ENCODE results near the gene NIPAL1.
A peak's percentile ranks its signal among the peaks of the same experiment; 100 is the strongest.

The NIPAL1 gene

GRCh38 chr4:48035952-48036351 is 19.4 kb downstream of the NIPAL1 start:
- Histone ChIP-seq H3K27ac (ENCODE audit: low read depth in 2 of 2, low read length in 2 of 2) (no peak overlapping the region), H3K9ac (ENCODE audit: low read depth in 1 of 2, low read length in 2 of 2) (no peak overlapping the region), H3K27me3 (ENCODE audit: control insufficient read depth in 2 of 2, insufficient read depth in 2 of 2, low read length in 2 of 2) (no peaks in the 10 kb centered on the region)

GRCh38 chr4:48037117-48037462 is 20.5 kb downstream of the NIPAL1 start:
- Histone ChIP-seq H3K9ac (ENCODE audit: low read depth in 1 of 2, low read length in 2 of 2) (no peak overlapping the region), H3K36me3 (ENCODE audit: control insufficient read depth in 2 of 2, insufficient read depth in 2 of 2, low read length in 2 of 2) (peaks cover 2 to 8% of the 10 kb centered on the region in 2 donors), H3K4me3 (ENCODE audit: low read length in 2 of 2) (no peak overlapping the region), H3K27me3 (ENCODE audit: control insufficient read depth in 2 of 2, insufficient read depth in 2 of 2, low read length in 2 of 2) (no peaks in the 10 kb centered on the region), H3K9me3 (ENCODE audit: control insufficient read depth in 2 of 2, low read length in 2 of 2) (no peaks in the 10 kb centered on the region), H3K27ac (ENCODE audit: low read depth in 2 of 2, low read length in 2 of 2) (no peak overlapping the region), H3K4me1 (ENCODE audit: control insufficient read depth in 2 of 2, insufficient read depth in 2 of 2, low read length in 2 of 2) (peaks cover 11 to 14% of the 10 kb centered on the region in 2 donors)

More at GRCh38 chr4:48035952-48036351, 19.4 kb downstream of the NIPAL1 start:
- H3K4me3 ChIP-seq (ENCODE audit: low read length in 2 of 2), result no peak overlapping the region
- H3K36me3 ChIP-seq (ENCODE audit: control insufficient read depth in 2 of 2, insufficient read depth in 2 of 2, low read length in 2 of 2), result peaks cover 2 to 8% of the 10 kb centered on the region in 2 donors
- peaks cover 11 to 18% of the 10 kb centered on the region in 2 donors for H3K4me1 ChIP-seq (ENCODE audit: control insufficient read depth in 2 of 2, insufficient read depth in 2 of 2, low read length in 2 of 2)
- H3K9me3 ChIP-seq (ENCODE audit: control insufficient read depth in 2 of 2, low read length in 2 of 2), result no peaks in the 10 kb centered on the region

GRCh38 chr4:48038666-48039065 is 22.1 kb downstream of the NIPAL1 start:
- no peaks in the 10 kb centered on the region for H3K9me3 ChIP-seq (ENCODE audit: control insufficient read depth in 2 of 2, low read length in 2 of 2)
- peaks cover 2 to 8% of the 10 kb centered on the region in 2 donors for H3K36me3 ChIP-seq (ENCODE audit: control insufficient read depth in 2 of 2, insufficient read depth in 2 of 2, low read length in 2 of 2)
- H3K9ac ChIP-seq (ENCODE audit: low read depth in 1 of 2, low read length in 2 of 2), result no peak overlapping the region
- H3K4me3 ChIP-seq (ENCODE audit: low read length in 2 of 2), result no peak overlapping the region
- peaks cover 0 to 4% of the 10 kb centered on the region in 2 donors for H3K4me1 ChIP-seq (ENCODE audit: control insufficient read depth in 2 of 2, insufficient read depth in 2 of 2, low read length in 2 of 2)
- no peaks in the 10 kb centered on the region for H3K27me3 ChIP-seq (ENCODE audit: control insufficient read depth in 2 of 2, insufficient read depth in 2 of 2, low read length in 2 of 2)
- no peak overlapping the region for H3K27ac ChIP-seq (ENCODE audit: low read depth in 2 of 2, low read length in 2 of 2)

GRCh38 chr4:48039561-48039960 is 23.0 kb downstream of the NIPAL1 start:
- H3K36me3 ChIP-seq (ENCODE audit: control insufficient read depth in 2 of 2, insufficient read depth in 2 of 2, low read length in 2 of 2), result peaks cover 2 to 7% of the 10 kb centered on the region in 2 donors
- H3K4me1 ChIP-seq (ENCODE audit: control insufficient read depth in 2 of 2, insufficient read depth in 2 of 2, low read length in 2 of 2), result peaks cover 0 to 3% of the 10 kb centered on the region in 2 donors
- H3K4me3 ChIP-seq (ENCODE audit: low read length in 2 of 2), result no peak overlapping the region
- H3K27me3 ChIP-seq (ENCODE audit: control insufficient read depth in 2 of 2, insufficient read depth in 2 of 2, low read length in 2 of 2), result no peaks in the 10 kb centered on the region
- H3K9ac ChIP-seq (ENCODE audit: low read depth in 1 of 2, low read length in 2 of 2), result no peak overlapping the region
- H3K9me3 ChIP-seq (ENCODE audit: control insufficient read depth in 2 of 2, low read length in 2 of 2), result no peaks in the 10 kb centered on the region
- H3K27ac ChIP-seq (ENCODE audit: low read depth in 2 of 2, low read length in 2 of 2), result no peak overlapping the region

- H3K9me3 ChIP-seq (ENCODE audit: control insufficient read depth in 2 of 2, low read length in 2 of 2), result no peaks in the 10 kb centered on the region
- no peak overlapping the region for H3K9ac ChIP-seq (ENCODE audit: low read depth in 1 of 2, low read length in 2 of 2)
- H3K4me3 ChIP-seq (ENCODE audit: low read length in 2 of 2), result no peak overlapping the region
- H3K36me3 ChIP-seq (ENCODE audit: control insufficient read depth in 2 of 2, insufficient read depth in 2 of 2, low read length in 2 of 2), result no peaks in the 10 kb centered on the region
- peaks cover 0 to 3% of the 10 kb centered on the region in 2 donors for H3K4me1 ChIP-seq (ENCODE audit: control insufficient read depth in 2 of 2, insufficient read depth in 2 of 2, low read length in 2 of 2)
- no peak overlapping the region for H3K27ac ChIP-seq (ENCODE audit: low read depth in 2 of 2, low read length in 2 of 2)
- H3K27me3 ChIP-seq (ENCODE audit: control insufficient read depth in 2 of 2, insufficient read depth in 2 of 2, low read length in 2 of 2), result no peaks in the 10 kb centered on the region
Measured at GRCh38 chr4:48041535-48042137, 25.1 kb downstream of the NIPAL1 start.

- no peak overlapping the region for H3K27ac ChIP-seq (ENCODE audit: low read depth in 2 of 2, low read length in 2 of 2)
- H3K4me3 ChIP-seq (ENCODE audit: low read length in 2 of 2), result no peak overlapping the region
- no peak overlapping the region for H3K9ac ChIP-seq (ENCODE audit: low read depth in 1 of 2, low read length in 2 of 2)
Measured at GRCh38 chr4:48042979-48043461, 26.4 kb downstream of the NIPAL1 start.

GRCh38 chr4:48043504-48043903 is 26.9 kb downstream of the NIPAL1 start:
- Histone ChIP-seq H3K4me3 (ENCODE audit: low read length in 2 of 2) (no peak overlapping the region), H3K4me1 (ENCODE audit: control insufficient read depth in 2 of 2, insufficient read depth in 2 of 2, low read length in 2 of 2) (peaks cover 11 to 14% of the 10 kb centered on the region in 2 donors)

More at GRCh38 chr4:48042979-48043461, 26.4 kb downstream of the NIPAL1 start:
- Histone ChIP-seq H3K9me3 (ENCODE audit: control insufficient read depth in 2 of 2, low read length in 2 of 2) (no peaks in the 10 kb centered on the region), H3K36me3 (ENCODE audit: control insufficient read depth in 2 of 2, insufficient read depth in 2 of 2, low read length in 2 of 2) (no peaks in the 10 kb centered on the region), H3K4me1 (ENCODE audit: control insufficient read depth in 2 of 2, insufficient read depth in 2 of 2, low read length in 2 of 2) (peaks cover 10 to 14% of the 10 kb centered on the region in 2 donors), H3K27me3 (ENCODE audit: control insufficient read depth in 2 of 2, insufficient read depth in 2 of 2, low read length in 2 of 2) (no peaks in the 10 kb centered on the region)

GRCh38 chr4:48044298-48044697 is 27.7 kb downstream of the NIPAL1 start:
- Histone ChIP-seq H3K4me1 (ENCODE audit: control insufficient read depth in 2 of 2, insufficient read depth in 2 of 2, low read length in 2 of 2) (peaks cover 11 to 14% of the 10 kb centered on the region in 2 donors), H3K9ac (ENCODE audit: low read depth in 1 of 2, low read length in 2 of 2) (no peak overlapping the region), H3K27ac (ENCODE audit: low read depth in 2 of 2, low read length in 2 of 2) (no peak overlapping the region), H3K36me3 (ENCODE audit: control insufficient read depth in 2 of 2, insufficient read depth in 2 of 2, low read length in 2 of 2) (no peaks in the 10 kb centered on the region), H3K9me3 (ENCODE audit: control insufficient read depth in 2 of 2, low read length in 2 of 2) (no peaks in the 10 kb centered on the region), H3K27me3 (ENCODE audit: control insufficient read depth in 2 of 2, insufficient read depth in 2 of 2, low read length in 2 of 2) (no peaks in the 10 kb centered on the region), H3K4me3 (ENCODE audit: low read length in 2 of 2) (no peak overlapping the region)

More at GRCh38 chr4:48043504-48043903, 26.9 kb downstream of the NIPAL1 start:
- Histone ChIP-seq H3K9ac (ENCODE audit: low read depth in 1 of 2, low read length in 2 of 2) (no peak overlapping the region), H3K27ac (ENCODE audit: low read depth in 2 of 2, low read length in 2 of 2) (no peak overlapping the region), H3K27me3 (ENCODE audit: control insufficient read depth in 2 of 2, insufficient read depth in 2 of 2, low read length in 2 of 2) (no peaks in the 10 kb centered on the region), H3K36me3 (ENCODE audit: control insufficient read depth in 2 of 2, insufficient read depth in 2 of 2, low read length in 2 of 2) (no peaks in the 10 kb centered on the region), H3K9me3 (ENCODE audit: control insufficient read depth in 2 of 2, low read length in 2 of 2) (no peaks in the 10 kb centered on the region)

GRCh38 chr4:48046059-48046458 is 29.5 kb downstream of the NIPAL1 start:
- H3K4me3 ChIP-seq (ENCODE audit: low read length in 2 of 2), result no peak overlapping the region
- H3K27me3 ChIP-seq (ENCODE audit: control insufficient read depth in 2 of 2, insufficient read depth in 2 of 2, low read length in 2 of 2), result no peaks in the 10 kb centered on the region
- H3K9me3 ChIP-seq (ENCODE audit: control insufficient read depth in 2 of 2, low read length in 2 of 2), result no peaks in the 10 kb centered on the region
- H3K36me3 ChIP-seq (ENCODE audit: control insufficient read depth in 2 of 2, insufficient read depth in 2 of 2, low read length in 2 of 2), result no peaks in the 10 kb centered on the region
- H3K27ac ChIP-seq (ENCODE audit: low read depth in 2 of 2, low read length in 2 of 2), result no peak overlapping the region
- no peak overlapping the region for H3K9ac ChIP-seq (ENCODE audit: low read depth in 1 of 2, low read length in 2 of 2)
- H3K4me1 ChIP-seq (ENCODE audit: control insufficient read depth in 2 of 2, insufficient read depth in 2 of 2, low read length in 2 of 2), result peaks cover 11 to 14% of the 10 kb centered on the region in 2 donors

- no peak overlapping the region for H3K27ac ChIP-seq (ENCODE audit: low read depth in 2 of 2, low read length in 2 of 2)
- H3K27me3 ChIP-seq (ENCODE audit: control insufficient read depth in 2 of 2, insufficient read depth in 2 of 2, low read length in 2 of 2), result no peaks in the 10 kb centered on the region
- peak overlapping the region in 1 of 2 donors; percentile 26 for H3K4me3 ChIP-seq (ENCODE audit: low read length in 2 of 2)
- no peaks in the 10 kb centered on the region for H3K36me3 ChIP-seq (ENCODE audit: control insufficient read depth in 2 of 2, insufficient read depth in 2 of 2, low read length in 2 of 2)
- no peak overlapping the region for H3K9ac ChIP-seq (ENCODE audit: low read depth in 1 of 2, low read length in 2 of 2)
- peaks cover 10 to 14% of the 10 kb centered on the region in 2 donors for H3K4me1 ChIP-seq (ENCODE audit: control insufficient read depth in 2 of 2, insufficient read depth in 2 of 2, low read length in 2 of 2)
- H3K9me3 ChIP-seq (ENCODE audit: control insufficient read depth in 2 of 2, low read length in 2 of 2), result no peaks in the 10 kb centered on the region
Measured at GRCh38 chr4:48047421-48047844, 30.9 kb downstream of the NIPAL1 start.
